GM23338 (cell line): ENCODE results near the gene GUCA1C. TPM values are rescaled to one million over a fixed set of nuclear protein-coding genes. Genes with fewer than 3 reads are reported as not detected.

Source experiments
- ATAC-seq: fragments of 200-7000 bp; cut with Tn5 transposase; 3 replicates; pipeline ENCODE4 v1.9.1; 2020
- DNase-seq: peaks from one replicate; pipeline ENCODE4 v3.0.0-alpha.2; 2015; ENCODE audit warnings: low spot score
- H2AFZ ChIP-seq: fragments of 200-600 bp; sonication (generic); 2 replicates; pipeline ENCODE4 v1.8.0; 2016; ENCODE audit warnings: antibody characterized with exemption, mild to moderate bottlenecking, moderate library complexity
- H3F3A ChIP-seq: fragments of 200-600 bp; sonication (generic); replicated peaks from 2 replicates; pipeline ENCODE4 v1.8.0; 2017; ENCODE audit warnings: antibody characterized with exemption, mixed run types, low read depth
- H3K27ac ChIP-seq: fragments of 200-600 bp; sonication (generic); 2 replicates; pipeline ENCODE4 v1.6.1; 2016; ENCODE audit warnings: low read depth
- H3K27me3 ChIP-seq: fragments of 200-600 bp; sonication (generic); 2 replicates; pipeline ENCODE4 v1.8.0; 2016; ENCODE audit warnings: mild to moderate bottlenecking, mixed run types, moderate library complexity; ENCODE audit not compliant: insufficient read depth
- H3K36me3 ChIP-seq: fragments of 200-600 bp; sonication (generic); 2 replicates; pipeline ENCODE4 v1.8.0; 2016; ENCODE audit warnings: mild to moderate bottlenecking; ENCODE audit not compliant: insufficient read depth
- H3K4me1 ChIP-seq: fragments of 200-600 bp; sonication (generic); 2 replicates; pipeline ENCODE4 v1.8.0; 2016; ENCODE audit warnings: mild to moderate bottlenecking, moderate library complexity; ENCODE audit not compliant: insufficient read depth
- H3K4me2 ChIP-seq: fragments of 200-600 bp; sonication (generic); 2 replicates; pipeline ENCODE4 v1.7.1; 2017; ENCODE audit warnings: mixed run types
- H3K4me3 ChIP-seq: fragments of 200-600 bp; sonication (generic); 2 replicates; pipeline ENCODE4 v1.6.1; 2016; ENCODE audit warnings: mixed run types
- H3K79me2 ChIP-seq: fragments of 200-600 bp; sonication (generic); replicated peaks from 2 replicates; pipeline ENCODE4 v1.8.0; 2017; ENCODE audit warnings: mild to moderate bottlenecking; ENCODE audit not compliant: insufficient read depth
- H3K9me2 ChIP-seq: fragments of 200-600 bp; sonication (generic); 2 replicates; pipeline ENCODE4 v1.8.0; 2017; ENCODE audit not compliant: insufficient read depth
- H4K20me1 ChIP-seq: fragments of 200-600 bp; sonication (generic); replicated peaks from 2 replicates; pipeline ENCODE4 v1.8.0; 2017; ENCODE audit warnings: mild to moderate bottlenecking; ENCODE audit not compliant: insufficient read depth
- H3K27ac Mint-ChIP-seq: 2 replicates; pipeline ENCODE4 v1.8.0; 2020; ENCODE audit warnings: inconsistent platforms, mild to moderate bottlenecking, moderate library complexity, mixed read lengths
- H3K27me3 Mint-ChIP-seq: 3 replicates; pipeline ENCODE4 v1.8.0; 2022; ENCODE audit warnings: low read depth, mild to moderate bottlenecking, moderate library complexity, mixed read lengths, inconsistent platforms; ENCODE audit not compliant: insufficient read depth, poor library complexity
- H3K36me3 Mint-ChIP-seq: 3 replicates; pipeline ENCODE4 v1.8.0; 2021; ENCODE audit warnings: low read depth, mild to moderate bottlenecking, inconsistent platforms, moderate library complexity, mixed read lengths
- H3K4me1 Mint-ChIP-seq: 3 replicates; pipeline ENCODE4 v1.8.0; 2020; ENCODE audit warnings: mild to moderate bottlenecking, inconsistent platforms, mixed read lengths
- H3K4me3 Mint-ChIP-seq: 3 replicates; pipeline ENCODE4 v1.8.0; 2021; ENCODE audit warnings: moderate library complexity, mild to moderate bottlenecking, inconsistent platforms, mixed read lengths
- H3K9me3 Mint-ChIP-seq: 3 replicates; pipeline ENCODE4 v1.8.0; 2020; ENCODE audit warnings: moderate library complexity, mild to moderate bottlenecking, inconsistent platforms, mixed read lengths
- CREB1 ChIP-seq: fragments of 250-450 bp; sonication (Bioruptor Pico); IDR thresholded peaks from 2 replicates; pipeline ENCODE4 v1.5.0; 2020; ENCODE audit warnings: low read depth, mild to moderate bottlenecking, moderate library complexity
- CTCF ChIP-seq, 2 experiments: fragments of 200-600 bp in 1 of 2; sonication (generic) in 1 of 2; conservative IDR thresholded peaks; 2 replicates each; pipeline versions ENCODE4 v1.5.1 to v1.6.1; 2016 to 2017; ENCODE audit warnings: antibody characterized with exemption in 2 of 2, low read depth in 2 of 2, mild to moderate bottlenecking in 2 of 2, moderate library complexity in 1 of 2
- ETS1 ChIP-seq: IDR thresholded peaks from 2 replicates; pipeline ENCODE4 v1.6.1; 2016; ENCODE audit warnings: antibody characterized with exemption
- EZH2 ChIP-seq: fragments of 200-600 bp; sonication (generic); IDR thresholded peaks from one replicate; pipeline ENCODE4 v1.8.0; 2017; ENCODE audit warnings: antibody characterized with exemption, mild to moderate bottlenecking, low read depth; ENCODE audit not compliant: unreplicated experiment
- EZH2phosphoT487 ChIP-seq: fragments of 200-600 bp; sonication (generic); IDR thresholded peaks from one replicate; pipeline ENCODE4 v1.8.1; 2018; ENCODE audit warnings: antibody characterized with exemption; ENCODE audit not compliant: unreplicated experiment
- JUNB ChIP-seq: IDR thresholded peaks from one replicate; pipeline ENCODE4 v1.6.1; 2016; ENCODE audit warnings: antibody characterized with exemption; ENCODE audit not compliant: unreplicated experiment
- NANOG ChIP-seq: IDR thresholded peaks from 2 replicates; pipeline ENCODE4 v1.6.1; 2016; ENCODE audit warnings: antibody characterized with exemption, borderline replicate concordance
- POLR2AphosphoS5 ChIP-seq: IDR thresholded peaks from 2 replicates; pipeline ENCODE4 v1.6.1; 2016; ENCODE audit warnings: antibody characterized with exemption, low read depth
- REST ChIP-seq: IDR thresholded peaks from one replicate; pipeline ENCODE4 v1.6.1; 2018; ENCODE audit warnings: antibody characterized with exemption; ENCODE audit not compliant: unreplicated experiment
- STAT1 ChIP-seq: IDR thresholded peaks from one replicate; pipeline ENCODE4 v1.6.1; 2016; ENCODE audit warnings: antibody characterized with exemption; ENCODE audit not compliant: unreplicated experiment
- ZNF114 ChIP-seq: fragments of 250-450 bp; sonication (Bioruptor Pico); IDR thresholded peaks from 2 replicates; pipeline ENCODE4 v1.5.0; 2020; ENCODE audit warnings: mild to moderate bottlenecking, moderate library complexity
- ZNF331 ChIP-seq: fragments of 250-450 bp; sonication (Bioruptor Pico); IDR thresholded peaks from 2 replicates; pipeline ENCODE4 v1.5.0; 2020; ENCODE audit warnings: low read depth, mild to moderate bottlenecking, moderate library complexity
- ZNF462 ChIP-seq: fragments of 250-450 bp; sonication (Bioruptor Pico); IDR thresholded peaks from 2 replicates; pipeline ENCODE4 v1.5.0; 2020; ENCODE audit warnings: mild to moderate bottlenecking, moderate library complexity
- polyA plus RNA-seq: library from polyadenylated mRNA; unstranded; fragments of >200 nt; fragmentation: Nextera tagmentation; extraction: Ambion mirVana; gene quantifications from 2 replicates; pipeline ENCODE4 v1.2.1, GENCODE V29; 2016
- total RNA-seq: library from RNA; depleted of rRNA; stranded (reverse); fragments of >200 nt; shearing (Covaris generic); gene quantifications from 2 replicates; pipeline ENCODE4 v1.2.3, GENCODE V29; 2014

Gene GUCA1C
- total and polyA plus RNA-seq, 2 experiments from 2014 or later: not detected

GRCh38 chr3:108883373-108883772, 70.3 kb downstream of the GUCA1C start:
- no peaks in the 10 kb centered on the region for H3K27me3 Mint-ChIP-seq
- Histone ChIP-seq H3K9me2 (no peaks in the 10 kb centered on the region), H3K79me2 (no peaks in the 10 kb centered on the region), H3K4me3 (no peak overlapping the region), H3K4me1 (peaks cover 14% of the 10 kb centered on the region), H3F3A (no peaks in the 10 kb centered on the region), H3K27ac (no peak overlapping the region), H4K20me1 (no peaks in the 10 kb centered on the region), H3K27me3 (no peaks in the 10 kb centered on the region), H3K4me2 (no peak overlapping the region), H2AFZ (no peak overlapping the region), H3K36me3 (no peaks in the 10 kb centered on the region)
- no peak for TF ChIP-seq ETS1
- TF ChIP-seq POLR2AphosphoS5: no peak
- no peak for TF ChIP-seq JUNB
- TF ChIP-seq ZNF114: no peak
- no peak for TF ChIP-seq ZNF331
- TF ChIP-seq EZH2: no peak
- no peak for TF ChIP-seq CTCF (conservative IDR thresholded peaks at IDR 0.05; ENCODE audit: low read depth in 2 of 2)
- TF ChIP-seq CREB1 (CRISPR knock-in tag): no peak
- TF ChIP-seq REST: no peak
- no peak for TF ChIP-seq ZNF462 (CRISPR knock-in tag)
- no peak for TF ChIP-seq STAT1
- TF ChIP-seq EZH2phosphoT487: no peak
- TF ChIP-seq NANOG: no peak
- no peaks in the 10 kb centered on the region for H3K9me3 Mint-ChIP-seq
- DNase-seq (no peak), ATAC-seq (no peak)
- no peaks in the 10 kb centered on the region for H3K36me3 Mint-ChIP-seq
- H3K4me3 Mint-ChIP-seq: no peak overlapping the region
- peaks cover 12% of the 10 kb centered on the region for H3K4me1 Mint-ChIP-seq
- H3K27ac Mint-ChIP-seq: no peak overlapping the region
